HAP-1 (cell line): ENCODE results near the gene NR1H3.
"Not testable (repeated sequence)": the region's sequence is repeated elsewhere in the genome, so short reads cannot be mapped to it uniquely, and the experiment has no call there.

Source experiments
- DNase-seq, 2 experiments: peaks; one replicate each; pipeline ENCODE4 v3.0.0-alpha.2; 2016 to 2020; ENCODE audit warnings: low spot score in 2 of 2
- H3K27me3 ChIP-seq: fragments of 250-450 bp; sonication (Bioruptor Pico); 2 replicates; pipeline ENCODE4 v1.5.1; 2020; ENCODE audit warnings: low read depth, mild to moderate bottlenecking, moderate library complexity
- H3K36me3 ChIP-seq: fragments of 250-450 bp; sonication (Bioruptor Pico); replicated peaks from 2 replicates; pipeline ENCODE4 v1.5.1; 2020; ENCODE audit warnings: mild to moderate bottlenecking
- H3K4me1 ChIP-seq: fragments of 250-450 bp; sonication (Bioruptor Pico); 2 replicates; pipeline ENCODE4 v1.5.1; 2020; ENCODE audit warnings: mild to moderate bottlenecking
- H3K4me3 ChIP-seq: fragments of 250-450 bp; sonication (Bioruptor Pico); 2 replicates; pipeline ENCODE4 v1.5.1; 2020; ENCODE audit warnings: mild to moderate bottlenecking, moderate library complexity
- H3K9me3 ChIP-seq: fragments of 250-450 bp; sonication (Bioruptor Pico); 2 replicates; pipeline ENCODE4 v1.5.1; 2020; ENCODE audit warnings: mild to moderate bottlenecking, moderate library complexity
- in situ Hi-C: fragments of 300-500 bp; cut with MboI; formaldehyde crosslinking; loops from 3 replicates; pipeline ENCODE4 v1.14.3; 2020; ENCODE audit warnings: low sequenced_read_pairs, inconsistent platforms, mixed read lengths

NR1H3 gene

GRCh38 chr11:47316501-47316900, 58.7 kb downstream of the NR1H3 start:
- H3K4me3 ChIP-seq, H3K4me1 ChIP-seq, DNase-seq, in situ Hi-C loops, H3K27me3 ChIP-seq, H3K9me3 ChIP-seq: not testable (repeated sequence)
- H3K36me3 ChIP-seq: peaks cover 32% of the 10 kb centered on the region

GRCh38 chr11:47317064-47317828, 59.5 kb downstream of the NR1H3 start:
- DNase-seq: no peak
- Histone ChIP-seq H3K4me1 (no peaks in the 10 kb centered on the region), H3K4me3 (no peak overlapping the region), H3K36me3 (peaks cover 29% of the 10 kb centered on the region), H3K9me3 (no peaks in the 10 kb centered on the region), H3K27me3 (no peaks in the 10 kb centered on the region)
- in situ Hi-C loops: no loop called here

- no peak for DNase-seq
- in situ Hi-C loops: no loop called here
- Histone ChIP-seq H3K36me3 (peaks cover 29% of the 10 kb centered on the region), H3K4me3 (no peak overlapping the region), H3K9me3 (no peaks in the 10 kb centered on the region), H3K4me1 (no peaks in the 10 kb centered on the region), H3K27me3 (no peaks in the 10 kb centered on the region)
Observed at GRCh38 chr11:47318166-47318565, 60.4 kb downstream of the NR1H3 start.
